Lower leg skin (tissue), 4 donors: ENCODE results near the gene UGT2B7. TPM values are rescaled to one million over a fixed set of nuclear protein-coding genes. Genes with fewer than 3 reads are reported as not detected.

Source experiments
- DNase-seq, 2 donors: peaks; one replicate each; pipeline ENCODE4 v3.0.0-alpha.2; 2019; ENCODE audit warnings: low spot score in 2 of 2
- H3K4me3 ChIP-seq: fragments of 200-600 bp; sonication (generic); 2 replicates; pipeline ENCODE4 v1.5.1; 2017; ENCODE audit warnings: mild to moderate bottlenecking, low read depth; ENCODE audit not compliant: poor library complexity, severe bottlenecking
- POLR2A ChIP-seq, 2 donors: fragments of 450-650 bp; IDR thresholded peaks; one replicate each; pipeline ENCODE4 v1.6.1; 2016 to 2017; ENCODE audit warnings: antibody characterized with exemption in 2 of 2, mild to moderate bottlenecking in 1 of 2, moderate library complexity in 1 of 2
- WGBS, 2 donors: methylation state at CpG; one replicate each; pipeline ENCODE4 v1.1.5; 2018; 5-methylcytosine and 5-hydroxymethylcytosine counted together
- intact Hi-C: fragments of 100-400 bp; cut with DNase I; formaldehyde crosslinking; loops from one replicate; pipeline ENCODE4 v1.15.0; 2023; ENCODE audit warnings: low total_unique reads
- total RNA-seq, 4 donors: library from RNA; depleted of rRNA; stranded (reverse); fragments of >200 nt; gene quantifications; one replicate each; pipeline ENCODE4 v1.1.0, GENCODE V29; 2016
- TF ChIP-seq, protein P1 (sequence below), 3 donors: fragments of 450-650 bp; IDR thresholded peaks; one replicate each; pipeline ENCODE4 v1.5.1; 2016; ENCODE audit warnings: antibody characterized with exemption in 3 of 3, mild to moderate bottlenecking in 3 of 3, moderate library complexity in 2 of 3

The UGT2B7 gene
- total RNA-seq, 4 donors from 2014 or later = 0.25 to 1.9 (median 0.56) TPM

- H3K4me3 ChIP-seq = no peak overlapping the region
- no peak for TF ChIP-seq POLR2A (IDR thresholded peaks at IDR 0.05)
- TF ChIP-seq, protein P1, sequence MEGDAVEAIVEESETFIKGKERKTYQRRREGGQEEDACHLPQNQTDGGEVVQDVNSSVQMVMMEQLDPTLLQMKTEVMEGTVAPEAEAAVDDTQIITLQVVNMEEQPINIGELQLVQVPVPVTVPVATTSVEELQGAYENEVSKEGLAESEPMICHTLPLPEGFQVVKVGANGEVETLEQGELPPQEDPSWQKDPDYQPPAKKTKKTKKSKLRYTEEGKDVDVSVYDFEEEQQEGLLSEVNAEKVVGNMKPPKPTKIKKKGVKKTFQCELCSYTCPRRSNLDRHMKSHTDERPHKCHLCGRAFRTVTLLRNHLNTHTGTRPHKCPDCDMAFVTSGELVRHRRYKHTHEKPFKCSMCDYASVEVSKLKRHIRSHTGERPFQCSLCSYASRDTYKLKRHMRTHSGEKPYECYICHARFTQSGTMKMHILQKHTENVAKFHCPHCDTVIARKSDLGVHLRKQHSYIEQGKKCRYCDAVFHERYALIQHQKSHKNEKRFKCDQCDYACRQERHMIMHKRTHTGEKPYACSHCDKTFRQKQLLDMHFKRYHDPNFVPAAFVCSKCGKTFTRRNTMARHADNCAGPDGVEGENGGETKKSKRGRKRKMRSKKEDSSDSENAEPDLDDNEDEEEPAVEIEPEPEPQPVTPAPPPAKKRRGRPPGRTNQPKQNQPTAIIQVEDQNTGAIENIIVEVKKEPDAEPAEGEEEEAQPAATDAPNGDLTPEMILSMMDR (IDR thresholded peaks at IDR 0.05) = no peak
- intact Hi-C loops = no loop called here
- DNase-seq = no peak
- WGBS, 2 donors = 44 to 65% methylated on average over 4 of the region's 4 CpGs
Observed at GRCh38 chr4:69075061-69075792, 21.0 kb upstream of the UGT2B7 start.

DNA sequence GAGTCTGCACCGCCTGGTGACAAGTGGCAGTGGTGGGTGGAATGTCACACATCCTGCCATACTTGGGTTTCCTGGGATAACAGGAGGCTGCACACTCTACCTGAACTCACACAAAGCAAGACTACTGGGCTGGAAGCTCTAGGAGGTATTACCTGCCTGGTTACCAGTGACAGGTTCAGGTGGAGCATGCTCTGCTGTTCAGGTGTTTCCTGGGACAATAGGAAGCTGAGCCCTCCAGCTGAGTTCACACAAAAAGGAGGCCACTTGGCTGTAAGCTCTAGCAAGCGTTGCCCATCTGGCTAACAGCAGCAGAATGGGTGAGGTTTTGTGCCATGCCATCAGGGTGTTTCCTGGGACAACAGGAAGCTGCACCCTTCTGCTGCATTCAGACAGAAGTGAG is 17.4 kb upstream of the UGT2B7 start:
- WGBS, 2 donors = 83 to 100% methylated on average over 2 of the region's 2 CpGs
- intact Hi-C loops = no loop called here
- no peak overlapping the region for H3K4me3 ChIP-seq
- TF ChIP-seq POLR2A (IDR thresholded peaks at IDR 0.05) = no peak
- TF ChIP-seq, protein P1 (IDR thresholded peaks at IDR 0.05) = no peak
- no peak for DNase-seq

DNA sequence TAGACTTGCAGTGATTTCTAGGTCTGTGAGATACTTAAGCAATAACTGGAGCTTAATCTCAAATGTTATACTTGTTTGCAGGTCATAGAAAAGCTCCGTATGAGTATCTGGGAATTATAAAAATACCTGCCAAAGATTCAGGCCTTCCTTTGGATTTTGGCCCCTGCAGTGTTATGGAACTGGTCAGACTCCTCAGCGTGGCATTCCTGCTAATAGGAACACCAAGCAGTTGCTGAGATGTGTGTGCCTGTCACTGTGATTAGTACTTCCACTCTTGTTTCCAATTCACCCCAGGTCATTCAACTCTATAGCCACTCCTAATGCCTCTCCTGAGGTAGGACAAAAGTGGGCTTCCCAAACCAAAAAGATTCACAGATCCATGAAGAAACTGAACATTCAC is 7.8 kb upstream of the UGT2B7 start:
- H3K4me3 ChIP-seq = no peak overlapping the region
- no peak for TF ChIP-seq POLR2A (IDR thresholded peaks at IDR 0.05)
- TF ChIP-seq, protein P1 (IDR thresholded peaks at IDR 0.05) = no peak
- 78 to 81% methylated on average over 2 of the region's 2 CpGs for WGBS, 2 donors
- intact Hi-C loops = no loop called here
- no peak for DNase-seq

DNA sequence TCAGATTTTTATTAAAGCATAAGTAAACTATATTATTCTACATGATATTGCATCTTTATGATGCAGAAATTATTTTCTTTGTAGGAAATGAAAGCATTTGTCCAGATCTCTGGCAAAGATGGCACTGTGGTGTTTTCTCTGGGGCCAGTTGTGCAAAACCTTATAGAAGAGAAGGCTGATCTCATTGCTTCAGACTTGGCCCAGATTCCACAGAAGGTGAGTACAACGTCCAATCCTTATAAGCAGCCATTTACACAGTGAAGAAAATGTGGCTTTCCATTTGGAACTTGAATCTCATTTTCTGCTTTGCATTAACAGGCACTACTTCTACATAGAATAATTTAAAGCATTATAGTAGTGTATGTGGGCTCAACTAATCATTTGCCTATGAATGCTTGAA is 6.9 kb upstream of the UGT2B7 start:
- TF ChIP-seq, protein P1 (IDR thresholded peaks at IDR 0.05) = no peak
- no peak for TF ChIP-seq POLR2A (IDR thresholded peaks at IDR 0.05)
- 52% methylated on average over 1 of the region's 1 CpG for WGBS, 2 donors
- no peak overlapping the region for H3K4me3 ChIP-seq
- DNase-seq = no peak
- intact Hi-C loops = no loop called here

DNA sequence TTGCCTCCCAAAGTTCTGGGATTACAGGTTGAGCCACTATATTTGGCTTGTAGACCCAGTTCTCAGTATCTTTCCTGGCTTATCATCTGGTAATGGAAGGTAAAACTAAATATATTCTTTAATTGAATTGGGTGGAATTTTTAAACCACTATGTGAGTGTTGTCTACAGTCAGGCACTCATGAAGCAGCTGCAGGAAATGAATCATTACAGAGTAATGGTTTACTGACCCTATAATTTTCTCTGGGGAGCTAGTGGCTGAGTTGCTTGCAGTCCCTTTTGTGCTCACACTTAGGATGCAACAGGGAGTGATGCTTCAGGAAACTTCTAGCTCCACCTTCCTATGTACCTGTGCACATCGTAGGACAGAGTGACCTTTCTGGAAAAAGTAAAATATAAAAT is 4.1 kb upstream of the UGT2B7 start:
- no peak for DNase-seq
- intact Hi-C loops = no loop called here
- no peak for TF ChIP-seq POLR2A (IDR thresholded peaks at IDR 0.05)
- TF ChIP-seq, protein P1 (IDR thresholded peaks at IDR 0.05) = no peak
- H3K4me3 ChIP-seq = no peak overlapping the region
- WGBS, 2 donors = 65 to 83% methylated on average over 1 of the region's 1 CpG
